HG03378 (cell line): Measurements from ENCODE around the gene SGCA.

ENCODE experiments used
- ATAC-seq: cut with Tn5 transposase; IDR thresholded peaks from one replicate; pipeline ENCODE4 v1.9.1; 2021; ENCODE audit warnings: mild to moderate bottlenecking, moderate library complexity; ENCODE audit not compliant: unreplicated experiment

SGCA gene

DNA sequence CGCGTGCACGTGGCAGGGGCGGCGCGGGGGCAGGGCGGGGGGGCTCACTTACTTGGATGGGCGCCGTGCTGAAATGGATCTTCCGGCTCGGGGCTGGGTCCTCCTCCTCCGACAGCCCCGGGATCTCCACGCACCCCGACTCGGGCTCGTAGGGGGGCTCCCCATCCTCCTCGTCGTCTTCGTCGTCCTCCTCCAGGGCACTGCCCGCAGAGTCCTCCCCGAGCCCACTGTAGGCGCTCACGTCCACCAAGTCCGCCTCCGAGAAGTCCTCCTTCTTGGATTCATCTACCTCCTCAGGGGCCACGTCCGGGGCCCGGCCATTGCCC lies 16.8 kb upstream of the SGCA start:
- no peak for ATAC-seq

DNA sequence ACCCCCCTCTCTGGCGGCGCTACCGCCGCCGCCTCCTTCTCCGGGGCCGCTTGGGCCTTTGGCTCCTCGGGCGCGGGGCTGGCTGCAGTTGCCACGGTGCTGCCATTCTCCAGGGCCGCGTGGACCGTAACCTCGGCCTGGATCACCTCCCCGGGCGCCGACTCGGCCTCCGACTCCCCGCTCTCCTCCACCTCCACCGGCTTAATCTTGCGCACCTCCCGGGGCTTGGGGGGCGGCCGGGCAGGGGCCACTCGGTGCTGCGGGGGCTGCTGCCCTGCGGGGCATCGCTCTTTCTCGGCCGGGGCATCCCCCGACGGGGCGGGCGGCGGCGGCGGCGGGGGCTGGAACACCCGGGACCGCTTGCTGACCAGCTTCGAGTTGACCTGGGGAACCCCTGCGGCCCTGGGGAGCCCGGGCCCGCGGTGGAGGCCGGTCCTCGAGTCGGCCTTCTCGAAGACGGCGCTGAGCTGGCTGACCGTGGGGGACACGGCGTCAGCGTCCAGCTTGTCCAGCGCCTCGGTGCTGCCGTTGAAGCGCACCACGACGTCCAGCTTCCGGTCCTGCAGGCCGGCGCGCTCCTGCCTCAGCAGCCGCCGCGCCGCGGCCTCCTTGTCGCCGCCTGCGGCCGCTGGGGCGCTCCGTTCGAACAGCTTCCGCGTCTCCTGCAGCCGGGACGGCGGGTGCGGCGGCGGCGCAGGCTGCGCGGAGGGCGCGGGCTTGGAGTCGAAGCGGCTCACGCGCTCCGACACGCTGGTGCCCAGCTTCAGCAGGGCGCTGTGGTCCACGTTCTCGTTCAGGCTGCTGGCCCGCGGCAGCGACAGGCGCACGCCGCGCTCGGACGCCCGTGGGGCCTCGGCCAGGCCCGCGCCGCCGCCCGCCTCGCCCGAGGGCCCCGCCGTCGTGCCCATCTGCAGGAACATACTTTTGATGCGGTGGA lies 16.1 kb upstream of the SGCA start:
- ATAC-seq, result no peak

DNA sequence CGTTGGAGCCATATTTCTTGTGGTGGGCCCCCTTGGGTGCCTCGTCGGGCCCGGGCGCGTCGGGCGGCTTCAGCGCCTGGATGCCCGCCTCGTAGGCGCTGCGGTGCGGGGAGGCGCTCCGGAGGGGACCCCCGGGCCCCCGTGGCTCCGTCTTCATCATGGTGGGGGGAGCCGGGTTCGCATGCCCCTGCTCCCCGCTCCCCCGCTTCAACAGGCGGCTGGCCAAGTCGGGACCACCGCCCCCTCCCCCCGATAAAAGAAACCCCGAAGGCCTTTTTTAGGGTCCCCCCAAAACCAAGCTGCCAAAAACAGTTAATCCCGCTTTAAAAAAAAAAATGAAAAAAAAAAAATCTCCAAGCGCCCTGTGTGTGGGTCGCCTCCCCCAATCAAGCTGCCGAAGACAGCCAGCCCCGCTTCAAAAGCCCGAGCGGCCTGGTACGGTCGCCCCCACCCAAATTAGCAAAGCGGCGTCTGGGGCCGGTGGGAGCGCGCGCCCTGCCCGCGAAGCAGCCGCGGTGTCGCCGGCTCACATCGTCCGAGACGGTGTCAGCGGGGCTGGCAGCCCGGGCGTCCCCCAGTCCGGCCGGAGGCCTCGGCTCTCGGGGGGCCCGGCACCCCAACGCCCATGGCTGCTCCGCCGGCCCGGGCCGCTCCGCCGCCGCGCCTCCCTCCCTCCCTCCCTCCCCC lies 15.3 kb upstream of the SGCA start, which contains the start of gene PPP1R9B:
Gene PPP1R9B (minus strand): TSS at position 324 of the 687 bp plus-strand sequence. CDS start 164 bp downstream, at position 160.
- ATAC-seq, result no peak

DNA sequence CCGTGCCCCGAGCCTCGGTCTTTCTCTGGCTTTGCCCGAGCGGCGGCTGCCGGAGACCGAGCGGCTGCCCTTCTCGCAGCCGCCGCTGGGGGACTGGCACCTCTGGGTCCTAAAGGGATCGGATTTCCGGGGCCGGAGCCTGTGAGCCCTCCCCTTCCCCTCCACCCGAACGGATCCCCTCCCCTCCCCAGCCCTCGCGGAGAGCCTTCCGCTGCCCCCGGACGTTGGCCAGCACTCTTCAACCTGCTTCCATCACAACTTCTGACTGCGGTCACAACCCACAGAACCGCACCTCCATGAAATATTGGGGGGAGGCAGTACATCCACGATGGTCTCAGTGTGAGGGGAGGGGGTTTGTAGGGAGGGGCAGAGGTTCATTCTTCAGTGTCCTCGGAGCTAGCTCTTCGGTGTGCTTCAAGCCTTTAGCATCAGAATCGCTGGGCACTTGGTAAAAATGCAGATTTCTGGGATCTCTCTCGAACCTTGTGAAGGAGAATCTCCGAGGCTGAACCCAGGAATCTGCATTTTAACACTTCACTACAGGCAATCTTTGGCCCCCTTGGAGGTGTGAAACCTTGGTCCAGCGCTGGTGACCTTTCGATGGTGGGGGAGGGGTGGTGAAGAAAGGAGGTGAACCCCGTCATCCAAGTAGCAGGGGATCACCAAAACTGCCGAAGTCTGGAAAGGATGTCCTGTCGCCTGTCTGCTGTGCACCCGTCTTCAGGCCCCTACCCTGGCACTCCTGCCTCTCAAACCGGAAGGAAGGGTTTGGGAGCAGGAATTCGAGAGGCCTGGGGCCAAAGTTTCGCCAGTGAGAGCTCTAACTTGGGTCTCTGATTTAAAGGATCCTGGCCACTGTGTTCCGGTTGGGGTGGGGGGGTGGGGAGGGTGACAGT lies 14.5 kb upstream of the SGCA start:
- ATAC-seq, result no peak

DNA sequence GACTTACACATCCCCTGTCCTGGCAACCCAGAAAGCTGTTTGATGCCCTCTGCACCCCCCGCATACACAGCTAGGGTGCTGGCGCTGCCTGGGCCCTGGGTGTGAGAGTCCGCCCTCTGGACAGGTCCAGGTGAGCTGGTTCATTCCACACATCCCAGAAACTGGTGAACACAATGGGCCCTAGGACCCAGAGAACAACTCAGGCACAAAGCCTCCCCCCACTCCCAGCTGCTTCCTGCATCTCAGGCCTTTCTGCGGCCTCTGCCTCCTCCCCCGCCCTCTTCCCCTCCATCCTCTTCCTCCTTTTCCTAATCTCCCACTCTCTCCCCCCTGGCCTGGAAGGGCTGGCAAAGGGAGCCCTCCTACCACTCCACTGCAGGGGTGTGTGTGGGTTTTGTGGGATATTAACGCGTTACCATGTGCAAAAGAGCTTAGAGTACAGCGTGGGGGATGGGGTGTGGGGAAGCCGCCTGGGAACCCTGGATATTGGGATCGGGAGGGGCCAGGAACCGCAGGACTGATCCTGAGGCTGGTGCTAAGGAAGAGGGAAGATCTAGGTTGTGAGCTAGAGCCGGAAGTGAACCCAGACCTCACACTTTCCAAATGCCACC lies 13.8 kb upstream of the SGCA start:
- ATAC-seq, result no peak

DNA sequence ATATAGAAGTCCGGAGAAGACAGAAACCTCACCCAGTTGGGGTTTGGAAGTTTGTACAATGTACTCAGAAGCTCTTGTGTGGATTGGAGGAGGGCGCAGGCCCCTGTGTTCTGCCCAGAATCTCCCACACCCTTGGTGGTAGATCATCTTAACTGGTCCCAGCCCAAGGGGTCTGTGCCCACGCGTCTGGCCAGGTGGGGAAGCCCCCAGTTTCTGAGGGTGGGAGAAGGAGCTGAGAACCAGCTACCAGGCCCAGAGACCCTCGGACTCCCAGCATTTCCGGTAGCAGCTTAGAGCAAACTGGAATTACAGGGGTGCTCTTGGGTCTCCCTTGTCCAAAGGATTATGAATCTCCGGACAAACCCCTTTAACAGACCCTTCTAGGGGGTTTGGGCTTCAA lies 13.1 kb upstream of the SGCA start:
- ATAC-seq, result no peak

DNA sequence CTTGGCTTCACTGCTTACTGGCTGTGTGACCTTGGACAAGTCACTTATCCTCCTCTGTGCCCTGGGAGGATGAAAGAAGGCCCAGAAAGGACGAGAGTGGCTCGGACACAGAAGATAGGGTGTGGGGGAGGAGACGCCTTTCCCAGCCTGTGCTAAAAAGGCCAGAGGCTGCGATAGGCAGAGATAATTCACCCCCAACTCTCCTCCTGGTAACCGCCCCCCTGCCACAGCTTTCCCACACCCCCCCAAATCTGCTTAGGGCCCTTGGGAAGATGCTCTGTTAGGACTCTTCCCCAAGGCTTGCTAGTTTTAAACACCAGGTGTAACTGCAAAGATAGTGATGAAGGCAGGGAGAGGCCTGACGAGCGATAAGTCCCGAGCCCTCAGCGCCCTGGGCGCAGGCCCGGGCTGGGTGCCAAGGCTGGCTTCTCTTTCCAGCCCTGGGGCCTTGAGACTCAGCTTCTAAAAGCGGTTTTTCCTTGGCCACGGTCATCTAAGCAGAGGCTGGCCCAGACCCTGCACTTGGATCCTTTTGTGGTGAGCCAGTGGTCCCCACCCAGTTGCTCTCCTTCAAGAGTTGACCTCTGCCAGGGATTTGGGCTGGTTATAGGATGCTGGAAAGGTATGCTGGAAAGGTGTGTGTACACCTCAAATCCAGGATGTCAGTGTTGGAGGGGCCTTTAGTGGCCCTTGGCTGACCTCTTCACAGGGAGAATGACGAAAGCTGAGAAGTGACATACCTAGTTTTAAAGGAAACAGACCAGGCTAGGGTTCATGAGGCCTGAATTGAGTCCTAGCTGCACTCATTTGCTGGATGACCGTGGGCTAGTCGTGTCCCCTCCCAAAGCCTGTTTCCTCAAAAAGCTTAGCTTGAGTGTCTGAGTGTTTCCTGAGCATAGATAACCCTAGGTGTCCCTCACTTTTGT lies 11.9 kb upstream of the SGCA start:
- no peak for ATAC-seq

DNA sequence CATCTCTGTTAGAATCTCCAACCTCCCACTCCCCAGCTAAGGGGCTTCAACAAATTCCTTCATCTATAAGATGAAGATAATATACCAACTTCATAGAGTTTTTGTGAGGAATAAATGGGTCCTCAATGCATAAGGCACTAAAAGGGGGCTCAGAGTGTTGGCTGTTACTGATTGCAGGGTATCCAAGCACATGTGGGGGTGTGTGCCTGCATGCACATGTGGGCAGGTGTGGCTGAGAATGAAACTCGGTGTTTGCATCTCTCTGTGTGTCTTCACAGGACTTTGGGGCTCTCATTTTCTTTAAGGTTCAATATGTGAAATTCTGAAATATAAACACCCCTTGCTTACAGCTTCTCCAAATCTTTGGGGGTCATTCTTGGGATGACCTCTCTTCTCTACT lies 11.2 kb upstream of the SGCA start:
- no peak for ATAC-seq

DNA sequence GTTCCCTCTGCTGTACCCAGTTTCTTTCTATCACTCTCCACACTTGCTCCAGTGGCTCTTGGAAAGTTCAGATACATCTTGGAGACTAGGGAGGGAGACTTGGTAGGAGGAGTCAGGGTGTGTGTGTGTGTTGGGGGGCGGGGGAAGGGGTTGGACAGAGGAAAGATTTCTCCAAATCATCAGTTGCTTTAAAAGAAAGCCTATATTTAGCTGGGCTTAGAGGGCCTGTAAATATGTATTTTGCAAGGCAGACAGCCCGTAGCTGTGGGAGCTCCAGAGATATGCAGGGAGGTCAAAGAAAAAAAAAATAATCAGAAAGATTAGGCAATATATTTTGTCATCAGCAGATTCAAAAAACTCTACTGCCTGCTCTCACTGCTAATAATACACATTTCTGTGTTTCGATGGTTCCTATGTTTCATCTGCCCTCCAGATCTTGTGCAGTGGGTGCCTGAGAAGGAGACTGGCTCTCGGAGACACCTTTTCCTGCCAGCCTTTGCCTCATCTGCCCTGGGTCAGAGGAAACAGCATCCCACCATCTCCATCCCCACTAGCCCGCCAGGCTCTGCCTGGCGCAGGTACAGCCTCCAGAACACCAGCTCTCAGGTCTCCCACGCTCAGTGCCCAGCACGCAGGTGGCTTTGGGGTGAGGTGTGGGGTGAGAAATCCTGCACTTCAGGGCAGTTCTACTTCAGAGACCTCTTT lies 10.5 kb upstream of the SGCA start:
- ATAC-seq, result no peak

DNA sequence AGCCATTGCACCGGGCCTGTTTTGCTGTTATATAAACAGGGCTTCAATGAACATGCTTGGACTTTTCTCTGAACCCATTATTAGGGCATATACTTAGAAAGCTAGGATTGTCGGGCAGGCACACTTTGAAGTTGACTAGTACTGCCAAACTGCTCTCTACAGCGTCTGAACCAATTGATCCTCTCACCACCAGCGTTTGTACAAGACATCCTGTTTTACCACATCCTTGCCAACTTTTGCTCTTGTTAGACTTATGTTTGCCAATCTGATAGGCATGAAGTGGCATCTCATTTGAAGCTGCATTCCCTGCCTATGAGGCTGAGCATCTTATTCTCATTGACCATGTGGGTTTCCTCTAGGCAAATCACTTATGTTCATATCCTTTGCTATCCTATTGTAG lies 7.9 kb upstream of the SGCA start:
- no peak for ATAC-seq

DNA sequence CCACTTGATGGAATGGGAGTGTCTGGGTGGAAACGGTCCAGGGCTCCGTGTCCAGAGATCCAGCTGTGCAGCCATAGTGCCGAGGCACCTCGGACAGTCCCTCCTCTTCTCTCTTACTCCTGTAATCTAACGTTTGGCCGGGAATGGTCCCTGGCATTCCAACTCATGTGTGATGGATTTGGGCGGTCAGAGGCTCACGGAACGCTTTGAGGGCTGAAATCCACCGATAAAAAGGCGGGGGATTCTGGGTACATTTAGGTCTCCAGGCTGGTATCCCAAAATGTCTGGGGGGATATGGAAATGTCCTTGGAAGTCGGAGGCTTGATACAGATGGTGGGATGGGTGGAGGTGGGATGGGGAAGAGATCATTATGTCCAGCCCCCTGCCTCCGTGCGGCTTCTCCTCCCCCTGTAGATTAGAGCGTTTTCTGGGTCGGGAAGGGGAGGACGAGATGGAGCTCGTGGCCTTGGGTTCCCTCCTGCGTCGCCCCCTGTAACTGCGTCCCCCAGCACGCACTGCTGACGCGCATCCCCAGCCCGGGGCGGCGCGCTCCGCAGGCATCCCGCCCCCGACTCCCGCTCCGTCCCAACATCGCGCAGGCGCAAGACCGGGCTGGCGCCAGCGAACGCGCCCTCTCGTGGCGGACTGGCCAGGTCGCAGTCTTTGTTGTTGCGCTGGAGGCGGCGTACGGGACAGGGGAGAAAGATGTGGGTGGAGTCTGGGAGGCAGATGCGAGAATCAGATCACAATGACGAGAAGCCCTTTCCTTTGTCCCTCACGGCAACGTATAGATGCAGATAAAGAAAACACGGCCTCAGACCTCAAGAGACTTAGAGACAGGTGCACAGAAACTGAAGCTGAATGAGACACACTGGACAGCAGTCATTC lies 4.5 kb upstream of the SGCA start:
- ATAC-seq, result peak; percentile 57

DNA sequence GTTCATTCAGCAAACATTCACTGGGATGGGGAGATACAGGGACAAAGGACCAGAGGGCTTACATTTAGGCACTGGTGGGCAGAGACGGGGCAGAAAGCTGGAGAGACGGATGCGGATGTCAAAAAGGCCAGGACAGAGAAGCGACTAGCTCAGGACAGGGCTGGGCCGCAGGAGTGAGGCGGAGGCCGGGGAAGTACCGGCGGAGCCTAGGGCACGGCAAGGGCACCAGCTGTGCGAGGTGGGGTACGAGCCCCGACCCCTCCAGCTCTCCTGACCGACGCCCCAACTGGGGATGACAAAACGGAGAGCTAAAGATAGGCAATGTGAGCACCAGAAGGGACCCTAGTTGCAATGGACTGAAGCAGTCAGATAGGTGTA lies 3.9 kb upstream of the SGCA start:
- ATAC-seq, result no peak

DNA sequence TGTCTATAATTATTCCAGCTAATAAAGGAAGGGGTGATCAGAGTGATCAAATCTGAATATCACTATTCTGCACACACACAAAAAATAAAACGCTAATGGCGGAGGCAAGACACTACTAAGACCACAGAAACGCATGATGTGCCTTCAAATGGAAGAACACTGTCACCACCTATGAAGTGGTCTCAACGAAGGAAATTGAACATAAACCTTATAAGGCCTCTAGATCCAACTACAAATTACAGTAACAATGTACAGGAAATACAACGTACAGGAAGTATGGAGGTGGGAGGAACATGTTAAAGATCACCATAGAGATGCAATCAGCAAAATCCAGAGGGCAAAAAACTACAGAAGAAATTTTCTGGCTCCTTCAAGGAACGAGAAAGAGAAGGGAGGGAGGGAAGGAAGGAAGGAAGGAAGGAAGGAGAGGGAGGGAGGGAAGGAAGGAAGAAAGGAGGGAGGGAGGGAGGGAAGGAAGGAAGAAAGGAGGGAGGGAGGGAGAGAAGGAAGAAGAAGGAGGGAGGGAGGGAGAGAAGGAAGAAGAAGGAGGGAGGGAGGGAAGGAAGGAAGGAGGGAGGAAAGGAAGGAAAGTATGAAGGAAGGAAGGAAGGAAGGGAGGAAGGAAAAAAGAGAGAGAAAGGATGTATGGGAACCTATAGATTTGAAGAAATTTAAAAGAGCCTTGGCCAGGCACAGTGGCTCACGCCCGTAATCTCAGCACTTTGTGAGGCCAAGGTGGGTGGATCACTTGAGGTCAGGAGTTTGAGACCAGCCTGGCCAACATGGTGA lies 3.1 kb upstream of the SGCA start:
- no peak for ATAC-seq

DNA sequence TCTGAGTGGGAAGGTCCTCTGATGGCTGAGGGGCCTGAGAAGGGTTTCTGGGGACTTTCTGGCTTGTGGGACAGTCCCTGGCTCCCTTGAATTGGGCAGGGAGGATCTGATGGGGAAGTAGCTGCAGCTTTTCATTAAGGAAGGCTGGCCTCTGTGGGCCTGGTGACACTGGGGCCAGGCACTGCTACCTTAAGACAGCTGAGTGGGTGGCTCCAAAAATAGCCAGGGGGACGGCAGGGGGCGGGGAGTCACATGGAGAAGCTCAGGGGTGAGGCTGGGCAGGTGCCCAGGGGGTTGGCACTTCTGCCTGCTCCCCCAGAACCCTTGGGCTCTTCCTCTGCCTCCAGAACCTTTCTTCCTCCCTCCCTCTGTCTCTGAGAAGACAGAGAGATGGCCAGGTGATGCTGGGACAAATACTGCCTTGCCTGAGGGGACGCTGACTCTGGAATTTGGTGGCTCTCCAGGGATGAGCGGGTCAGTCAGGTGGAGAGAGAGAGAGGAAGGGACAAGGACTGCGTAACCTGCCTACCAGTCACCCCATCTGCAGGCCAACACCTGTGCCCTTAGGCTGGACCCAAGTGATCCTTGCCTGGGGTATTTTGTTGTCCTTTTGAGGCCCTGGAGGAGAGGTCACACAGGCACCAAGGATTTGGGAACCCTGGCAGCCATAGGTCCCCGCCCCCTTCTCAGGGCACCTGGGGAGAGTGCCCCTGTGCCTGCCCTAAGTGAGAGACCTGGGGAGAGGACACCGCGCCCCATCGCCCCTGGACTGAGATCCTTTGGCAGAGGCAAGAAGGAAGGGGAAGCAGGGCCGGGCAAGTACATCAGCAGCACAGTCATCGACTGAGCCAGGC lies 1.7 kb upstream of the SGCA start:
- ATAC-seq, result no peak

DNA sequence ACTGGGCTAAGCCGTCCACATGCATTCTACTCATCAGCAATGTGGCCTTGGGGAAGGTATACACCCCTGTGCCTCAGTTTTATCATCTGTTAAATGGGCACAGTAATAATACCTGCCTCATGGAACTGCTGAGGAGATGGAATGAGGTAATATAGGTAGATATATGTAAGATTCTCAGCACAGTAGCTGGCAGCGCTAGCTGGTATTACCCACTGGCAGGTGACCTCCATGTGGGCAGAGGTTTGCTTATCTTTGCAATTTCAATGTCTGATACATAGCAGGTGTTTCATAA lies 1.2 kb upstream of the SGCA start:
- ATAC-seq, result no peak

DNA sequence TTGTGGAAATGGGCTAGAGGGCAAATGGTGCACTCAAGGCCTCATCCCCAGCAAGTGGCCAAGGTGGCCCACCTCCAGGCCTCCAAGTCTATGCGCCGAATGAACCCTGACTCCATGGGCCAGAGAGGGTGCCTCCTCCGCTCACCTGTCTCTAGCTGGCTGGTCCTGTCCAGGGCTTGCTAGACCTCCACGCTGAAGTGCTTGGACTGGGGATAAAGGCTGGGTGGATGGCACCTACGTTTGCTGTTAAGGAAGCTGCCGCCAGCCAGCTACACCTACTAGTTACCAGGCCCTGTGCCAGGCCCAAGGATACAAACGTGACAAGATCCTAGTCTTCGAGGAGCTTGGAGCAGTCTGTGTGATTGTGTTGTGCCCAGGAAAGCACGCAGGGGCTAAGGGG lies 739 bp upstream of the SGCA start:
- ATAC-seq, result no peak

DNA sequence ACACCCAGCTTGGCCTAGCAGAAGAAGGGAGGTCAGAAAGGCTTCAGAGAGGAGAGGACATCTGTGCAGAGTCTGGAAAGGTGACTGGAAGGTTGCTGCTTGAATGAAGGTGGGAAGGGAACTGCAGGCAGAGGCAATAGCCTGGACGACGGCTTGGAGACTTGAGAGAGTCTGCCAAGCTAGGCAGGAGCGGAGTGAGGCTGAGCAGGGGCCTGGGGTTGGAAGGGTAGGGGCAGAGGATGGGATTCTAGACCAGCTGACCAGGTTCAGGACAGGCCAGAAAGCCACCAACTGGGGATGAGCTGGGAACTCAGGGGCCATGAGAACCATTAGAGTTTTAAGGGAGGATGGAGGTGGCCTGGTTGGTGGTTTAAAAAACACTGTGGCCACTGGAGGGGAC lies 339 bp upstream of the SGCA start:
- ATAC-seq, result no peak
